ENCODE results near the gene PANK4. TPM values are rescaled to one million over a fixed set of nuclear protein-coding genes. Genes with fewer than 3 reads are reported as not detected.
"Not testable (repeated sequence)": the region's sequence is repeated elsewhere in the genome, so short reads cannot be mapped to it uniquely, and the experiment has no call there.

The PANK4 gene
- total and polyA plus RNA-seq, 3 donors from 2014 or later, result 23.2 to 84.7 (median 65.9) TPM

DNA sequence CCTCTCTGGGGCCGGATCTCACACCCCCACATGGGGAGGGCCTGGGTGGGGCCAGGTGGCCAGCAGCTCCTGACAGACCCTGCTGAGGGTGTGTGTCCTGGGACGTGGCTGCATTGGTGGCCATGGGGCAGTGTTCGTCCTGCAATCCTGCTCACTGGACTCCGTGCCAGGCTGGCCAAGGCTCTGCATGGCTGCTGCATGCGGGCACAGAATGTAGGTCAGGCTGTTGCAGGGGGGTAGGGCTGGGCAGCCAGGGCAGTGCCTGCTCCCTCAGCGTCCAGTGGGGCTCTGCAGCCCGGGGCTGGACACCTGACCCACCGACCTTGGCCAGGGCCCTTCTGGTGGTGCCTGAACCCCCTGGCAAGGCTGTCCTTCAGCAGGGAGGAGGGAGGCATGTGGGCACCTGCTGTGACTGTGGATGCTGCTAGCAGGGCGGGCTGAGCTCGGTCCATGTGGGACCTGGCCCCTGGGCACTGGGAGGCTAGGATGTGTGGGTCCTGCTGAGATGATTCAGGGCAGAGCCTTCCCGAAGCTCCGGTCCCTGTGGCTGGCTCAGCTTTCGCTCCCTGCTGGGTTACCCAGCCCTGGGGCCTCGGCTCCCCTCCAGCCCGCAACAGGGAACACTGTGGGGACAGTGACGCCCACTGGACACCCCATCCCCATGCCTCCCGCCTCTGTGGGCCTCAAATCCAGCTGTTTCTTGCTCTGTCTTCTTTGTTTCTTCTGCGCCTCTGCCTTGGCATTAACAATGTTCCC lies 65.2 kb downstream of the PANK4 start:
- intact Hi-C loops (cut with DNase I; ENCODE audit: low total_unique reads), result no loop called here
- Histone ChIP-seq H3K4me1 (peaks cover 10% of the 10 kb centered on the region), H3K36me3 (ENCODE audit: low read depth, missing control alignments) (no peaks in the 10 kb centered on the region), H3K4me3 (no peak overlapping the region), H3K9me3 (no peaks in the 10 kb centered on the region), H3K27me3 (no peaks in the 10 kb centered on the region), H3K27ac (no peak overlapping the region)
- DNase-seq, result no peak
- no peak for TF ChIP-seq POLR2A (IDR thresholded peaks at IDR 0.05)
- TF ChIP-seq, protein P1, sequence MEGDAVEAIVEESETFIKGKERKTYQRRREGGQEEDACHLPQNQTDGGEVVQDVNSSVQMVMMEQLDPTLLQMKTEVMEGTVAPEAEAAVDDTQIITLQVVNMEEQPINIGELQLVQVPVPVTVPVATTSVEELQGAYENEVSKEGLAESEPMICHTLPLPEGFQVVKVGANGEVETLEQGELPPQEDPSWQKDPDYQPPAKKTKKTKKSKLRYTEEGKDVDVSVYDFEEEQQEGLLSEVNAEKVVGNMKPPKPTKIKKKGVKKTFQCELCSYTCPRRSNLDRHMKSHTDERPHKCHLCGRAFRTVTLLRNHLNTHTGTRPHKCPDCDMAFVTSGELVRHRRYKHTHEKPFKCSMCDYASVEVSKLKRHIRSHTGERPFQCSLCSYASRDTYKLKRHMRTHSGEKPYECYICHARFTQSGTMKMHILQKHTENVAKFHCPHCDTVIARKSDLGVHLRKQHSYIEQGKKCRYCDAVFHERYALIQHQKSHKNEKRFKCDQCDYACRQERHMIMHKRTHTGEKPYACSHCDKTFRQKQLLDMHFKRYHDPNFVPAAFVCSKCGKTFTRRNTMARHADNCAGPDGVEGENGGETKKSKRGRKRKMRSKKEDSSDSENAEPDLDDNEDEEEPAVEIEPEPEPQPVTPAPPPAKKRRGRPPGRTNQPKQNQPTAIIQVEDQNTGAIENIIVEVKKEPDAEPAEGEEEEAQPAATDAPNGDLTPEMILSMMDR (IDR thresholded peaks at IDR 0.05), result no peak
- 75 to 76% methylated on average over 8 to 18 of the region's 18 CpGs for WGBS, 2 donors

GRCh38 chr1:2460203-2460602 lies 66.2 kb downstream of the PANK4 start:
- TF ChIP-seq, protein P1 (IDR thresholded peaks at IDR 0.05), result no peak
- TF ChIP-seq POLR2A (IDR thresholded peaks at IDR 0.05), result no peak
- H3K9me3 ChIP-seq, result no peaks in the 10 kb centered on the region
- H3K27me3 ChIP-seq, result no peaks in the 10 kb centered on the region

DNA sequence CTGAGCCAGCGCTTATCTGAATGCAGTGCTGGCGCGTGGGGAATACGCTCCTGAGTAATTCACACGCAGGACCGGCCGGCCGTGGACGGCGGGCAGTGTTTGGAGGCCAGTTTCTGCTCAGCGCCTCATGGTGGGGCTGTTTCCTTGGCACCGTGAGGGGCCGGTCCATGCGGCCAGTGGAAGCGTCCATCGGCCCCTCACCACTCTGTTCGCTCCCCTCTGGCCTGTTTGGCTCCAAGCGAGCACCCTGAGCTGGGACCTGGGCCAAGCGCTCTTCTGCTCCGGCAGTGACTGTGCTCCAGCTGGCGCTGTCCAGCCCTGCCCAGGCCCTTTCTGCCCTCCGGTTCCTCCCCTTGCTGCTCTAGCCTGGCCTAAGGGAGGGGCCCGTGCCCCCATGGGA lies 66.6 kb downstream of the PANK4 start:
- Histone ChIP-seq H3K9me3 (no peaks in the 10 kb centered on the region), H3K4me3 (no peak overlapping the region), H3K27me3 (no peaks in the 10 kb centered on the region), H3K36me3 (ENCODE audit: low read depth, missing control alignments) (no peaks in the 10 kb centered on the region), H3K4me1 (peaks cover 10% of the 10 kb centered on the region), H3K27ac (no peak overlapping the region)
- WGBS, 2 donors, result 49 to 54% methylated on average over 19 to 23 of the region's 23 CpGs
- TF ChIP-seq, protein P1 (IDR thresholded peaks at IDR 0.05), result peak in 2 of 3 experiments; percentile 26 to 34
- no peak for TF ChIP-seq POLR2A (IDR thresholded peaks at IDR 0.05)
- peak; percentile 81 for DNase-seq
- intact Hi-C loops (cut with DNase I; ENCODE audit: low total_unique reads), result no loop called here

More at GRCh38 chr1:2460203-2460602, 66.2 kb downstream of the PANK4 start:
- no peak for DNase-seq
- H3K36me3 ChIP-seq (ENCODE audit: low read depth, missing control alignments), result no peaks in the 10 kb centered on the region
- H3K4me1 ChIP-seq, result peaks cover 10% of the 10 kb centered on the region
- intact Hi-C loops (cut with DNase I; ENCODE audit: low total_unique reads), result no loop called here
- H3K4me3 ChIP-seq, result no peak overlapping the region
- 72 to 89% methylated on average over 5 to 8 of the region's 8 CpGs for WGBS, 2 donors
- H3K27ac ChIP-seq, result no peak overlapping the region

DNA sequence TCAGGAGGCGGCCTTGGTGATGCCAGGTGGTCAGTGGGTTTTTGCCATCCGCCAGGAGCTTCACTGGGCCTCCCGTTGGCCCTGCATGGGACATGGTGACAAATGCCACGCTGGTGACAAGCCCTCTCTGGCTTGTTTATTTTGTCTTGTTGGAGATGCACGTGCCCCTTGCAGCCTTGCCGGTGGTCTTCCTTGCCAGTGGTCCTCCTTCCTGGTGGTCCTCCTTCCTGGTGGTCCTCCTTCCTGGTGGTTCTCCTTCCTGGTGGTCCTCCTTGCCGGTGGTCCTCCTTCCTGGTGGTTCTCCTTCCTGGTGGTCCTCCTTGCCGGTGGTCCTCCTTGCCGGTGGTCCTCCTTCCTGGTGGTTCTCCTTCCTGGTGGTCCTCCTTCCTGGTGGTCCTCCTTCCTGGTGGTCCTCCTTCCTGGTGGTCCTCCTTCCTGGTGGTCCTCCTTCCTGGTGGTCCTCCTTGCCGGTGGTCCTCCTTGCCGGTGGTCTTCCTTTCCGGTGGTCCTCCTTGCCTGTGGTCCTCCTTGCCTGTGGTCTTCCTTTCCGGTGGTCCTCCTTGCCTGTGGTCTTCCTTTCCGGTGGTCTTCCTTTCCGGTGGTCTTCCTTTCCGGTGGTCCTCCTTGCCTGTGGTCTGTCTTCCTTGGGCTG lies 67.2 kb downstream of the PANK4 start:
- H3K4me3 ChIP-seq; intact Hi-C loops (cut with DNase I; ENCODE audit: low total_unique reads); DNase-seq; H3K9me3 ChIP-seq; H3K27me3 ChIP-seq; H3K27ac ChIP-seq; H3K36me3 ChIP-seq (ENCODE audit: low read depth, missing control alignments): not testable (repeated sequence)
- 61 to 76% methylated on average over 13 to 14 of the region's 16 CpGs for WGBS, 2 donors
- peaks cover 10% of the 10 kb centered on the region for H3K4me1 ChIP-seq

GRCh38 chr1:2458687-2459086 lies 67.7 kb downstream of the PANK4 start:
- no peaks in the 10 kb centered on the region for H3K36me3 ChIP-seq (ENCODE audit: low read depth, missing control alignments)
- intact Hi-C loops (cut with DNase I; ENCODE audit: low total_unique reads), result no loop called here
- no peak overlapping the region for H3K4me3 ChIP-seq
- 82 to 94% methylated on average over 6 to 18 of the region's 18 CpGs for WGBS, 2 donors
- H3K27ac ChIP-seq, result no peak overlapping the region
- H3K9me3 ChIP-seq, result no peaks in the 10 kb centered on the region
- no peaks in the 10 kb centered on the region for H3K27me3 ChIP-seq
- TF ChIP-seq, protein P1 (IDR thresholded peaks at IDR 0.05), result no peak
- TF ChIP-seq POLR2A (IDR thresholded peaks at IDR 0.05), result no peak
- H3K4me1 ChIP-seq, result peaks cover 10% of the 10 kb centered on the region
- no peak for DNase-seq

Other genes starting within 250 kb of the PANK4 start
- gene MORN1, start 135.0 kb downstream of the PANK4 start, total RNA-seq, result 10 to 100 TPM; 30.4 to 34.5 TPM
- 30.9 TPM for gene MORN1, start 135.0 kb downstream of the PANK4 start, polyA plus RNA-seq (ENCODE audit: insufficient read depth, low read depth, low replicate concordance)
- 100 to 1,000 TPM in 1 of 2 donors, 10 to 100 TPM in 1; 89.9 to 104 TPM for gene RER1, start 134.8 kb downstream of the PANK4 start, total RNA-seq
- 262 TPM for gene RER1, start 134.8 kb downstream of the PANK4 start, polyA plus RNA-seq (ENCODE audit: insufficient read depth, low read depth, low replicate concordance)
- gene PEX10, start 114.0 kb downstream of the PANK4 start, total RNA-seq, result 10 to 100 TPM; 50.4 to 52.8 TPM
- 49.5 TPM for gene PEX10, start 114.0 kb downstream of the PANK4 start, polyA plus RNA-seq (ENCODE audit: insufficient read depth, low read depth, low replicate concordance)
- 1 to 10 TPM; 5.7 to 6.5 TPM for gene PLCH2, start 50.3 kb downstream of the PANK4 start, total RNA-seq
- 2.7 TPM for gene PLCH2, start 50.3 kb downstream of the PANK4 start, polyA plus RNA-seq (ENCODE audit: insufficient read depth, low read depth, low replicate concordance)
- gene HES5, start 3.7 kb upstream of the PANK4 start, total RNA-seq, result 1 to 10 TPM; 2.8 to 4.2 TPM
- gene HES5, start 3.7 kb upstream of the PANK4 start, polyA plus RNA-seq (ENCODE audit: insufficient read depth, low read depth, low replicate concordance), result 1.1 TPM
- gene TNFRSF14, start 29.8 kb upstream of the PANK4 start, total RNA-seq, result 10 to 100 TPM; 39.0 to 45.1 TPM
- 26.0 TPM for gene TNFRSF14, start 29.8 kb upstream of the PANK4 start, polyA plus RNA-seq (ENCODE audit: insufficient read depth, low read depth, low replicate concordance)
- gene PRXL2B, start 60.2 kb upstream of the PANK4 start, total RNA-seq, result 10 to 100 TPM; 20.9 to 25.1 TPM
- gene PRXL2B, start 60.2 kb upstream of the PANK4 start, polyA plus RNA-seq (ENCODE audit: insufficient read depth, low read depth, low replicate concordance), result 16.5 TPM
- 10 to 100 TPM; 17.2 to 18.8 TPM for gene MMEL1, start 106.4 kb upstream of the PANK4 start, total RNA-seq
- 36.4 TPM for gene MMEL1, start 106.4 kb upstream of the PANK4 start, polyA plus RNA-seq (ENCODE audit: insufficient read depth, low read depth, low replicate concordance)

Data from testis (tissue), 3 donors.